Retinal pigment epithelial cell (primary cell): Measurements from ENCODE around the gene GYG1.

Experiments used
- DNase-seq: peaks from one replicate; pipeline ENCODE4 v3.0.0-alpha.2; 2010; ENCODE audit warnings: low read depth
- H3K4me3 ChIP-seq: 2 replicates; pipeline ENCODE4 v1.5.1; 2011; ENCODE audit warnings: mild to moderate bottlenecking, low read length, control low read depth, moderate library complexity
- TF ChIP-seq, protein P1 (sequence below): conservative IDR thresholded peaks from 2 replicates; pipeline ENCODE4 v1.5.1; 2011; ENCODE audit warnings: low read depth, low read length, control low read depth, inconsistent platforms

GYG1 gene

GRCh38 chr3:149058602-149059001 lies 67.3 kb downstream of the GYG1 start:
- no peak overlapping the region for H3K4me3 ChIP-seq
- DNase-seq: no peak
- TF ChIP-seq, protein P1, sequence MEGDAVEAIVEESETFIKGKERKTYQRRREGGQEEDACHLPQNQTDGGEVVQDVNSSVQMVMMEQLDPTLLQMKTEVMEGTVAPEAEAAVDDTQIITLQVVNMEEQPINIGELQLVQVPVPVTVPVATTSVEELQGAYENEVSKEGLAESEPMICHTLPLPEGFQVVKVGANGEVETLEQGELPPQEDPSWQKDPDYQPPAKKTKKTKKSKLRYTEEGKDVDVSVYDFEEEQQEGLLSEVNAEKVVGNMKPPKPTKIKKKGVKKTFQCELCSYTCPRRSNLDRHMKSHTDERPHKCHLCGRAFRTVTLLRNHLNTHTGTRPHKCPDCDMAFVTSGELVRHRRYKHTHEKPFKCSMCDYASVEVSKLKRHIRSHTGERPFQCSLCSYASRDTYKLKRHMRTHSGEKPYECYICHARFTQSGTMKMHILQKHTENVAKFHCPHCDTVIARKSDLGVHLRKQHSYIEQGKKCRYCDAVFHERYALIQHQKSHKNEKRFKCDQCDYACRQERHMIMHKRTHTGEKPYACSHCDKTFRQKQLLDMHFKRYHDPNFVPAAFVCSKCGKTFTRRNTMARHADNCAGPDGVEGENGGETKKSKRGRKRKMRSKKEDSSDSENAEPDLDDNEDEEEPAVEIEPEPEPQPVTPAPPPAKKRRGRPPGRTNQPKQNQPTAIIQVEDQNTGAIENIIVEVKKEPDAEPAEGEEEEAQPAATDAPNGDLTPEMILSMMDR: no peak

GRCh38 chr3:149061776-149062175 lies 70.4 kb downstream of the GYG1 start:
- DNase-seq: no peak
- H3K4me3 ChIP-seq: no peak overlapping the region
- TF ChIP-seq, protein P1: no peak

DNA sequence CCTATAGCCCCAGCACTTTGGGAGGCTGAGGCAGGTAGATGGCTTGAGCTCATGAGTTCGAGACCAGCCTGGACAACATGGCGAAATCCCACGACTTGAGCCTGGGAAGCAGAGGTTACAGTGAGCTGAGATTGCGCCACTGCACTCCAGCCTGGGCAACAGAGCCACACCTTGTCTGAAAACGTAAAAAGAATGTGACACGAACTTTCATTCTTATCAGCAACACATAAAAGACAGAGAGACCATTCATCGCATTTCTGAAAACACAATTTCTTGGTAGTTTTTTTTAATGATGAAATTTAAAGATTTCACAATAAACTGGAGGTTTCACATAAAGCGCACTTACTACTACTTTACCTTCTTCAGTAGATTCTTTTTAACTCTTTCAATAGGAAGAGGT lies 76.5 kb downstream of the GYG1 start:
- TF ChIP-seq, protein P1: no peak
- no peak overlapping the region for H3K4me3 ChIP-seq
- DNase-seq: no peak
